Sigmoid colon (tissue), 7 donors: ENCODE measurements around the gene DLGAP3. TPM values are rescaled to one million over a fixed set of nuclear protein-coding genes. Genes with fewer than 3 reads are reported as not detected.

Experiments
- DNase-seq: peaks from one replicate; pipeline ENCODE4 v3.0.0-alpha.2; 2019
- H3K27ac ChIP-seq, 4 donors: fragments of 200-600 bp; sonication (generic); one replicate each; pipeline ENCODE4 v1.5.1; 2016 to 2019; ENCODE audit warnings: mild to moderate bottlenecking in 1 of 4
- H3K27me3 ChIP-seq, 3 donors: fragments of 200-600 bp; sonication (generic); one replicate each; pipeline ENCODE4 v1.5.1; 2019; ENCODE audit warnings: mild to moderate bottlenecking in 1 of 3
- H3K36me3 ChIP-seq, 4 donors: fragments of 200-600 bp; sonication (generic); one replicate each; pipeline ENCODE4 v1.5.1; 2016 to 2019
- H3K4me1 ChIP-seq, 4 donors: fragments of 200-600 bp; sonication (generic); one replicate each; pipeline ENCODE4 v1.5.1; 2017 to 2019
- H3K4me3 ChIP-seq, 4 donors: fragments of 200-600 bp; sonication (generic); one replicate each; pipeline ENCODE4 v1.5.1; 2017 to 2019; ENCODE audit warnings: mild to moderate bottlenecking in 2 of 4, moderate library complexity in 1 of 4
- H3K9me3 ChIP-seq, 4 donors: fragments of 200-600 bp in 3 of 4; sonication (generic) in 3 of 4; one replicate each; pipeline versions ENCODE4 v1.5.1 to v1.6.1; 2013 to 2019
- EP300 ChIP-seq, 4 donors: sonication (generic); formaldehyde crosslinking; IDR thresholded peaks; one replicate each; pipeline ENCODE4 v1.6.1; 2017; ENCODE audit warnings: antibody characterized with exemption in 4 of 4
- POLR2A ChIP-seq, 2 donors: fragments of 450-650 bp; IDR thresholded peaks; one replicate each; pipeline ENCODE4 v1.6.1; 2016; ENCODE audit warnings: antibody characterized with exemption in 2 of 2, mild to moderate bottlenecking in 2 of 2, moderate library complexity in 2 of 2
- POLR2AphosphoS5 ChIP-seq, 4 donors: sonication (generic); formaldehyde crosslinking; IDR thresholded peaks; one replicate each; pipeline ENCODE4 v1.6.1; 2017; ENCODE audit warnings: antibody characterized with exemption in 4 of 4
- WGBS, 2 donors: extraction: QIAGEN DNeasy Blood & Tissue Kit; methylation state at CpG; one replicate each; pipeline ENCODE4 v1.1.7; 2013; 5-methylcytosine and 5-hydroxymethylcytosine counted together
- intact Hi-C: fragments of 100-400 bp; cut with DNase I; formaldehyde crosslinking; loops from one replicate; pipeline ENCODE4 v1.15.1; 2023
- polyA plus RNA-seq, 3 donors: library from polyadenylated mRNA; stranded (reverse); fragments of 200-250 nt; gene quantifications; one replicate each; pipeline ENCODE4 v1.2.3, GENCODE V29; 2013
- total RNA-seq, 4 donors: library from RNA; depleted of rRNA; stranded (reverse); fragments of >200 nt; gene quantifications; one replicate each; pipeline ENCODE4 v1.1.0, GENCODE V29; 2016
- TF ChIP-seq, protein P1 (sequence below), 4 experiments: fragments of 450-650 bp in 3 of 4; fragments of 200-600 bp in 1 of 4; IDR thresholded peaks; one replicate each; pipeline ENCODE4 v1.5.1; 2016 to 2019; ENCODE audit warnings: antibody characterized with exemption in 4 of 4, mild to moderate bottlenecking in 3 of 4, moderate library complexity in 2 of 4
- donor health status: healthy with polysubstance abuse.
- donor health status: Bipolar disorder and iron deficiency.
- donor health status: healthy.

Gene DLGAP3, protein sequence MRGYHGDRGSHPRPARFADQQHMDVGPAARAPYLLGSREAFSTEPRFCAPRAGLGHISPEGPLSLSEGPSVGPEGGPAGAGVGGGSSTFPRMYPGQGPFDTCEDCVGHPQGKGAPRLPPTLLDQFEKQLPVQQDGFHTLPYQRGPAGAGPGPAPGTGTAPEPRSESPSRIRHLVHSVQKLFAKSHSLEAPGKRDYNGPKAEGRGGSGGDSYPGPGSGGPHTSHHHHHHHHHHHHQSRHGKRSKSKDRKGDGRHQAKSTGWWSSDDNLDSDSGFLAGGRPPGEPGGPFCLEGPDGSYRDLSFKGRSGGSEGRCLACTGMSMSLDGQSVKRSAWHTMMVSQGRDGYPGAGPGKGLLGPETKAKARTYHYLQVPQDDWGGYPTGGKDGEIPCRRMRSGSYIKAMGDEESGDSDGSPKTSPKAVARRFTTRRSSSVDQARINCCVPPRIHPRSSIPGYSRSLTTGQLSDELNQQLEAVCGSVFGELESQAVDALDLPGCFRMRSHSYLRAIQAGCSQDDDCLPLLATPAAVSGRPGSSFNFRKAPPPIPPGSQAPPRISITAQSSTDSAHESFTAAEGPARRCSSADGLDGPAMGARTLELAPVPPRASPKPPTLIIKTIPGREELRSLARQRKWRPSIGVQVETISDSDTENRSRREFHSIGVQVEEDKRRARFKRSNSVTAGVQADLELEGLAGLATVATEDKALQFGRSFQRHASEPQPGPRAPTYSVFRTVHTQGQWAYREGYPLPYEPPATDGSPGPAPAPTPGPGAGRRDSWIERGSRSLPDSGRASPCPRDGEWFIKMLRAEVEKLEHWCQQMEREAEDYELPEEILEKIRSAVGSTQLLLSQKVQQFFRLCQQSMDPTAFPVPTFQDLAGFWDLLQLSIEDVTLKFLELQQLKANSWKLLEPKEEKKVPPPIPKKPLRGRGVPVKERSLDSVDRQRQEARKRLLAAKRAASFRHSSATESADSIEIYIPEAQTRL
- total RNA-seq (under 1 TPM; 0.36 to 0.68 (median 0.52) TPM), polyA plus RNA-seq (under 1 TPM in 1 of 3 donors, not detected in 2; 0.63 TPM)

DNA sequence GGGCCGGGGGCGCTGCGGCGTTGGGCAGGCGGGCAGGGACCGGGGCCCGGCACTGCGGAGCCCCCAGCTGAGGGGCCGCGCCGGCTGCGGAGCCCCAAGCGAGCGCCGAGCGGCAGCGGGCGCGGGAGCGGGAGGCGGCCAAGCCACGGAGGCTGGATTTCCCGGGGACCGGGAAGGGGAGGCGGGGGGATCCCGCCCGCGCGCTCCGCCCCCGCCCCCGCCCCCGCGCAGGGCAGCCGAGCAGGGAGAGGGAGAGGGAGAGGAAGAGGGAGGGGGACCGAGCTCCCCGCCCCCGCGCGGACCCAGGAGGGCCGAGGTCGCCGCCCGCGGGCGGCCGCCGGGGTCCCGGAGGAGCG is at the start of gene DLGAP3:
Gene DLGAP3, minus strand, starts transcription at position 154 of the 356 bp plus-strand sequence. CDS start 24,267 bp downstream, outside the sequence.
- no peaks in the 10 kb centered on the region for H3K36me3 ChIP-seq
- H3K27me3 ChIP-seq: peaks cover 40 to 64% (median 54%) of the 10 kb centered on the region in 3 donors
- peaks cover 0 to 18% (median 16%) of the 10 kb centered on the region in 4 donors for H3K4me1 ChIP-seq
- no peak for TF ChIP-seq POLR2AphosphoS5 (IDR thresholded peaks at IDR 0.05)
- TF ChIP-seq POLR2A (IDR thresholded peaks at IDR 0.05): no peak
- TF ChIP-seq EP300 (IDR thresholded peaks at IDR 0.05): no peak
- TF ChIP-seq, protein P1, sequence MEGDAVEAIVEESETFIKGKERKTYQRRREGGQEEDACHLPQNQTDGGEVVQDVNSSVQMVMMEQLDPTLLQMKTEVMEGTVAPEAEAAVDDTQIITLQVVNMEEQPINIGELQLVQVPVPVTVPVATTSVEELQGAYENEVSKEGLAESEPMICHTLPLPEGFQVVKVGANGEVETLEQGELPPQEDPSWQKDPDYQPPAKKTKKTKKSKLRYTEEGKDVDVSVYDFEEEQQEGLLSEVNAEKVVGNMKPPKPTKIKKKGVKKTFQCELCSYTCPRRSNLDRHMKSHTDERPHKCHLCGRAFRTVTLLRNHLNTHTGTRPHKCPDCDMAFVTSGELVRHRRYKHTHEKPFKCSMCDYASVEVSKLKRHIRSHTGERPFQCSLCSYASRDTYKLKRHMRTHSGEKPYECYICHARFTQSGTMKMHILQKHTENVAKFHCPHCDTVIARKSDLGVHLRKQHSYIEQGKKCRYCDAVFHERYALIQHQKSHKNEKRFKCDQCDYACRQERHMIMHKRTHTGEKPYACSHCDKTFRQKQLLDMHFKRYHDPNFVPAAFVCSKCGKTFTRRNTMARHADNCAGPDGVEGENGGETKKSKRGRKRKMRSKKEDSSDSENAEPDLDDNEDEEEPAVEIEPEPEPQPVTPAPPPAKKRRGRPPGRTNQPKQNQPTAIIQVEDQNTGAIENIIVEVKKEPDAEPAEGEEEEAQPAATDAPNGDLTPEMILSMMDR (IDR thresholded peaks at IDR 0.05): no peak
- no peaks in the 10 kb centered on the region for H3K9me3 ChIP-seq
- intact Hi-C loops: no loop called here
- 1 to 2% methylated on average over 50 of the region's 50 CpGs for WGBS, 2 donors
- DNase-seq: no peak
- H3K4me3 ChIP-seq: peak within 1 kb of the TSS in 3 of 4 donors; percentile 36 to 49 (median 46)
- H3K27ac ChIP-seq: no peak within 1 kb of the TSS

DNA sequence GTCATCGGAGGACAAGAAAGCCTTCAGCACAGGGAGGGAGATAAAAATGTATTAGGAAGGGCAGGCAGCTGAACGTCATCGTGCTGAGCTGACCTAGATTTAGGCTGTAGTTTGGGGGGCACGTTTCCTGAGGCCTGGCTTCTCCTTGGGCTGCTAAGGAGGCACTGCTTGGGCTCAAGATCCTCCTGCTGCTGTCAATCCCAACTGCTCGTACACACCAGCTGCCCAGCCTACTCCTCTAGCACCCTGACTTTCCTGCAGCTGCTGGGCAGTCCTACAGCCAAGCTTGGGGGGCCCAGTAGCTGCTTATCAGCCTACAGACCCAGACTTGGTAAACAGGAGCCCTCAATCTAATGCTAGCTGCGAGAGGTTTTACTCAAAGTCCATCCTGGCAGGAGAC is 49.5 kb upstream of the DLGAP3 start:
- intact Hi-C loops: no loop called here
- no peak for DNase-seq
- no peaks in the 10 kb centered on the region for H3K27me3 ChIP-seq
- H3K4me1 ChIP-seq: peaks cover 0 to 15% (median 9%) of the 10 kb centered on the region in 4 donors
- H3K36me3 ChIP-seq: peaks cover 0 to 22% (median 3%) of the 10 kb centered on the region in 4 donors
- no peak overlapping the region for H3K27ac ChIP-seq
- 73 to 81% methylated on average over 6 of the region's 6 CpGs for WGBS, 2 donors
- no peak overlapping the region for H3K4me3 ChIP-seq
- no peak for TF ChIP-seq POLR2AphosphoS5 (IDR thresholded peaks at IDR 0.05)
- no peak for TF ChIP-seq EP300 (IDR thresholded peaks at IDR 0.05)
- TF ChIP-seq, protein P1 (IDR thresholded peaks at IDR 0.05): no peak
- no peak for TF ChIP-seq POLR2A (IDR thresholded peaks at IDR 0.05)
- no peaks in the 10 kb centered on the region for H3K9me3 ChIP-seq

DNA sequence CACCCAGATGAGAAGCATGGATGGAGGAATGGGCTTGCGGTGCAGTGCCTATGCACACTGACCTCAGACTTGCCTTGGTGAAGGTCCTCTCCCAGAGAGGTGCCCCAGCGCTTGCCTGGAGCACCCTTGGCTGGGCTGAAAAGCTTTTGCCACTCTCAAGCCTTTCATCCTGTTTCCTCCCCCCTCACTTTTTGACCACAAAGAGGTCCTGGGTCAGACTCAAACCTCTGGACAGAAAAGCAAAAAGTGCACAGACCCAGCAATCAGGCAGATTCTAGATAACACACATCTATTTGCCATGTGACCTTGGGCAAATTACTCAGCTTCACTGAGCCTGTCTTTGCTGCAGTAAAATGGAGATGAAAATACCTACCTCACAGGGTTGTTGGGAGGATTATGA is 48.4 kb upstream of the DLGAP3 start:
- no peaks in the 10 kb centered on the region for H3K27me3 ChIP-seq
- DNase-seq: no peak
- H3K4me3 ChIP-seq: no peak overlapping the region
- WGBS, 2 donors: 97% methylated on average over 2 of the region's 2 CpGs
- H3K36me3 ChIP-seq: peaks cover 0 to 22% (median 3%) of the 10 kb centered on the region in 4 donors
- TF ChIP-seq EP300 (IDR thresholded peaks at IDR 0.05): no peak
- TF ChIP-seq, protein P1 (IDR thresholded peaks at IDR 0.05): no peak
- TF ChIP-seq POLR2AphosphoS5 (IDR thresholded peaks at IDR 0.05): no peak
- H3K27ac ChIP-seq: no peak overlapping the region
- intact Hi-C loops: no loop called here
- H3K4me1 ChIP-seq: peaks cover 0 to 4% (median 2%) of the 10 kb centered on the region in 4 donors
- no peaks in the 10 kb centered on the region for H3K9me3 ChIP-seq

DNA sequence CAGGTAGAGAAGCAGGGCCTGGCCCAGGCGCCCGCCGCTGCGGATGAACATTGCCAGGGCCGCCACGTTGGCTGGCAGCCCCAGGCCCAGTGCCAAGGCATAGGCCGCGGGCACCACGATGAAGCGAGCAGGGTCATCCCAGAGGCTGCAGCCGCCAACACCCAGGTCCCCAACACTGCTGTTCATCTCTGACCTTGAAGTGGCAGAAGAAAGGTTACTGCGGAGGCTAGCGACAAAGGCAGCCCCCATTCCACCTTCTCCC is 47.7 kb upstream of the DLGAP3 start:
- no peaks in the 10 kb centered on the region for H3K27me3 ChIP-seq
- TF ChIP-seq, protein P1 (IDR thresholded peaks at IDR 0.05): no peak
- TF ChIP-seq POLR2AphosphoS5 (IDR thresholded peaks at IDR 0.05) (no peak), POLR2A (IDR thresholded peaks at IDR 0.05) (no peak), EP300 (IDR thresholded peaks at IDR 0.05) (no peak)
- no peak overlapping the region for H3K4me3 ChIP-seq
- H3K27ac ChIP-seq: no peak overlapping the region
- no peak for DNase-seq
- H3K4me1 ChIP-seq: no peaks in the 10 kb centered on the region
- H3K9me3 ChIP-seq: no peaks in the 10 kb centered on the region
- 97 to 98% methylated on average over 13 of the region's 13 CpGs for whole genome bisulfite sequencing, 2 donors
- peaks cover 0 to 21% (median 3%) of the 10 kb centered on the region in 4 donors for H3K36me3 ChIP-seq
- intact Hi-C loops: no loop called here
